GM18499 (cell line): ENCODE measurements around the gene FNDC10.

Experiments
- ATAC-seq: cut with Tn5 transposase; IDR thresholded peaks from one replicate; pipeline ENCODE4 v1.9.1; 2021; ENCODE audit warnings: moderate number of reproducible peaks; ENCODE audit not compliant: insufficient read depth, unreplicated experiment

The FNDC10 gene

GRCh38 chr1:1551524-1552262 is 48.2 kb downstream of the FNDC10 start:
- no peak for ATAC-seq

GRCh38 chr1:1550591-1551432 is 49.1 kb downstream of the FNDC10 start:
- no peak for ATAC-seq

- no peak for ATAC-seq
Measured at GRCh38 chr1:1550087-1550486, 49.8 kb downstream of the FNDC10 start.

- ATAC-seq = no peak
Measured at GRCh38 chr1:1548591-1548990, 51.3 kb downstream of the FNDC10 start.
